SK-N-SH (cell line): ENCODE data around the gene PLA2G4B. TPM values are rescaled to one million over a fixed set of nuclear protein-coding genes. Genes with fewer than 3 reads are reported as not detected.
"Not testable (repeated sequence)": the region's sequence is repeated elsewhere in the genome, so short reads cannot be mapped to it uniquely, and the experiment has no call there.

ENCODE experiments used
- CTCF ChIA-PET: fragments of 300-600, 350-600 bp; formaldehyde crosslinking; extraction: SDS; loops from one replicate; lab custom pipeline; 2021; lab: Yijun Ruan, JAX
- POLR2A ChIA-PET: fragments of 350-600 bp; sonication (Branson Sonifier 250); formaldehyde crosslinking; extraction: SDS; loops from one replicate; lab custom pipeline; 2020; ENCODE audit warnings: antibody characterized with exemption, inconsistent platforms; lab: Yijun Ruan, JAX
- DNase-seq: peaks from one replicate; pipeline ENCODE4 v3.0.0; 2012
- H2AFZ ChIP-seq: fragments of 200-600 bp; sonication (generic); 2 replicates; pipeline ENCODE4 v1.8.1; 2016; ENCODE audit warnings: antibody characterized with exemption, mild to moderate bottlenecking, low read depth
- H3F3A ChIP-seq: fragments of 200-600 bp; sonication (generic); replicated peaks from 2 replicates; pipeline ENCODE3; 2016; ENCODE audit warnings: antibody characterized with exemption, mild to moderate bottlenecking; ENCODE audit not compliant: insufficient read depth
- H3K27ac ChIP-seq, 2 experiments: fragments of 200-500 bp in 1 of 2; fragments of 200-600 bp in 1 of 2; sonication (Bioruptor generic) in 1 of 2; sonication (generic), shearing (Covaris generic) in 1 of 2; 2 replicates each; pipeline versions ENCODE4 v1.5.1 to v1.6.1; 2014 to 2016; ENCODE audit warnings: low read depth in 2 of 2, inconsistent platforms in 1 of 2, low read length in 1 of 2, mild to moderate bottlenecking in 1 of 2, mixed read lengths in 1 of 2
- H3K27me3 ChIP-seq: fragments of 200-600 bp; sonication (generic), shearing (Covaris generic); 2 replicates; pipeline ENCODE4 v1.6.1; 2016; ENCODE audit warnings: mixed run types; ENCODE audit not compliant: insufficient read depth
- H3K36me3 ChIP-seq, 2 experiments: fragments of 200-500 bp in 1 of 2; fragments of 200-600 bp in 1 of 2; sonication (Bioruptor generic) in 1 of 2; sonication (generic) in 1 of 2; replicated peaks in 1 of 2; 2 replicates each; pipeline versions ENCODE3 to v1.5.1; 2014 to 2016; ENCODE audit warnings: low read length in 1 of 2, mild to moderate bottlenecking in 1 of 2; ENCODE audit not compliant: insufficient read depth in 2 of 2, control insufficient read depth in 1 of 2
- H3K4me1 ChIP-seq, 2 experiments: fragments of 200-500 bp in 1 of 2; fragments of 200-600 bp in 1 of 2; sonication (Bioruptor generic) in 1 of 2; sonication (generic), shearing (Covaris generic) in 1 of 2; 2 replicates each; pipeline versions ENCODE4 v1.5.1 to v1.6.1; 2014 to 2016; ENCODE audit warnings: low read depth in 1 of 2, low read length in 1 of 2, mixed run types in 1 of 2; ENCODE audit not compliant: insufficient read depth in 2 of 2, control insufficient read depth in 1 of 2
- H3K4me2 ChIP-seq: fragments of 200-600 bp; sonication (generic), shearing (Covaris generic); 2 replicates; pipeline ENCODE4 v1.6.1; 2017; ENCODE audit warnings: mixed run types
- H3K4me3 ChIP-seq, 2 experiments: fragments of 200-500 bp in 1 of 2; fragments of 200-600 bp in 1 of 2; sonication (Bioruptor generic) in 1 of 2; sonication (generic), shearing (Covaris generic) in 1 of 2; 2 replicates each; pipeline versions ENCODE4 v1.5.1 to v1.8.1; 2014 to 2016; ENCODE audit warnings: low read depth in 2 of 2, inconsistent platforms in 1 of 2, low read length in 1 of 2, mild to moderate bottlenecking in 1 of 2, mixed read lengths in 1 of 2, moderate library complexity in 1 of 2
- H3K79me2 ChIP-seq: fragments of 200-600 bp; sonication (generic); 2 replicates; pipeline ENCODE4 v1.8.1; 2017; ENCODE audit warnings: mild to moderate bottlenecking; ENCODE audit not compliant: insufficient read depth
- H3K9ac ChIP-seq: fragments of 200-600 bp; sonication (generic); 2 replicates; pipeline ENCODE4 v1.6.1; 2017; ENCODE audit warnings: mixed run types
- H3K9me2 ChIP-seq: fragments of 200-600 bp; sonication (generic); 2 replicates; pipeline ENCODE4 v1.6.1; 2017; ENCODE audit warnings: mixed run types
- H3K9me3 ChIP-seq: fragments of 200-600 bp; sonication (generic); 2 replicates; pipeline ENCODE4 v1.6.1; 2017; ENCODE audit warnings: mixed run types, mild to moderate bottlenecking, moderate library complexity
- H4K20me1 ChIP-seq: fragments of 200-600 bp; sonication (generic); 2 replicates; pipeline ENCODE4 v1.6.1; 2017; ENCODE audit warnings: mild to moderate bottlenecking, mixed run types; ENCODE audit not compliant: insufficient read depth
- FOXJ3 ChIP-seq: sonication (generic); formaldehyde crosslinking; IDR thresholded peaks from 2 replicates; pipeline ENCODE4 v1.5.1; 2020; ENCODE audit warnings: mild to moderate bottlenecking, missing genetic modification reagents
- FOXM1 ChIP-seq: IDR thresholded peaks from 2 replicates; pipeline ENCODE4 v1.4.0; 2012; ENCODE audit warnings: low read depth, mild to moderate bottlenecking
- RCOR1 ChIP-seq: fragments of 150-350 bp; IDR thresholded peaks from 2 replicates; pipeline ENCODE4 v1.6.1; 2017; ENCODE audit warnings: antibody characterized with exemption, low read length
- RFX5 ChIP-seq: IDR thresholded peaks from 2 replicates; pipeline ENCODE4 v1.6.1; 2012; ENCODE audit warnings: mild to moderate bottlenecking, improper control_type of control experiment, low read length
- YY1 ChIP-seq: IDR thresholded peaks from 2 replicates; pipeline ENCODE4 v1.4.0; 2012; ENCODE audit warnings: low read depth, mild to moderate bottlenecking
- WGBS: methylation state at CpG from one replicate; pipeline ENCODE4 v1.1.6; 2017; ENCODE audit warnings: low lambda C conversion rate; 5-methylcytosine and 5-hydroxymethylcytosine counted together
- polyA plus RNA-seq, 3 experiments: library from polyadenylated mRNA; depleted of rRNA; stranded (reverse); fragments of >200 nt; gene quantifications; 2 replicates each; pipeline ENCODE4 v1.2.3, GENCODE V29; 2012
- TF ChIP-seq, protein P1 (sequence below): fragments of 150-350 bp; IDR thresholded peaks from 2 replicates; pipeline ENCODE4 v1.6.1; 2017; ENCODE audit warnings: antibody characterized with exemption, low read length, low read depth, borderline replicate concordance
- TF ChIP-seq, protein P2 (sequence below): IDR thresholded peaks from 2 replicates; pipeline ENCODE4 v1.6.1; 2012; ENCODE audit warnings: mild to moderate bottlenecking, low read depth, low read length, moderate library complexity

The PLA2G4B gene
- polyA plus RNA-seq, 1 of the 3 experiments (the other 2 are of a cell fraction) = 5.3 TPM

DNA sequence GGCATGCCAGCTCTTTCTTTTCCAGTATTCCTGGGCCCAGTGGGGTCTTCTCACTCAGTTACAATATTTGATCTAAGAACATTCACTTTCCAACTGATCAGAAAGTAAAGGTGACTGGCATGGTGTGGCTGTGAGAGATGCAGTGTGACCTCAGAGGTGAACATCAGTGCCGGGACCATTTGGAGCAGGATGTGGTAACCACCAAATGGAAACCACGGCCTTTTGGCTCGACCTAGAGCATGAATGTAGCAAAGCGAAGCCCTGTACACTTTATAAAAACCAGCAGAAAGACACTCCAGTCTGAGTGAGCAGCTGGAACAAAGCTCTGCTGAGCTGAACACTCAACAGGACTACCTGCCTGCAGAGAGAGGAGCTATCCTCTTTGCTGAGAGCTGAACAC is 7.4 kb upstream of the PLA2G4B start:
- 96% methylated on average over 4 of the region's 4 CpGs for WGBS
- H3K27me3 ChIP-seq = not testable (repeated sequence)
- POLR2A ChIA-PET = interaction anchor here (1.0 kb wide), 1 partner anchor 13 kb away, joined by 3 read pairs; no protein-coding TSS in a partner anchor

DNA sequence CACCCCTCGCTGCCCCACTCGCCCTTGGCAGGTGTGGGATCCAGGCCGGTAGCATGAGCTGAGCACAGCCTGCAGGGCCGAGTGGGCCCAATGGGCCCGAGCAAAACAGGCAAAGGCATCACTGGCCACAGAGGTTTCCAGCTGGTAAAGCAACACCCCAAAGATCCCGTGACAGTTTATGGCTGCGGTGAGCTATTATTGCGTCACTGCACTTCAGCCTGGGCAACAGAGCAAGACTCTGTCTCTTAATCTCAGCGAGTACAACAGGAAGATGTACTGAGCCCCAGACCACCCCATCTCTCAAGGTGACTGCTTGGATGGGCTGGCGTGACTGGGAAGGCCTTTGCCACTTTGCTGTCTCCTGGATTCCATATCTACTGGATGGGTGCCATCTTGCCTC is 6.4 kb upstream of the PLA2G4B start:
- 85% methylated on average over 6 of the region's 10 CpGs for WGBS
- no peak overlapping the region for H2AFZ ChIP-seq
- ChIA-PET CTCF (interaction anchor here (1.1 to 3.1 kb wide), 3 partner anchors 21 to 73 kb away, joined by 4 to 16 read pairs (median 4); no protein-coding TSS in a partner anchor), POLR2A (interaction anchor here (1.0 kb wide), 1 partner anchor 12 kb away, joined by 3 read pairs; no protein-coding TSS in a partner anchor)
- DNase-seq = no peak
- H4K20me1 ChIP-seq = no peaks in the 10 kb centered on the region
- TF ChIP-seq FOXJ3 (no peak), RFX5 (no peak), YY1 (no peak), RCOR1 (no peak), FOXM1 (no peak)
- TF ChIP-seq, protein P1, sequence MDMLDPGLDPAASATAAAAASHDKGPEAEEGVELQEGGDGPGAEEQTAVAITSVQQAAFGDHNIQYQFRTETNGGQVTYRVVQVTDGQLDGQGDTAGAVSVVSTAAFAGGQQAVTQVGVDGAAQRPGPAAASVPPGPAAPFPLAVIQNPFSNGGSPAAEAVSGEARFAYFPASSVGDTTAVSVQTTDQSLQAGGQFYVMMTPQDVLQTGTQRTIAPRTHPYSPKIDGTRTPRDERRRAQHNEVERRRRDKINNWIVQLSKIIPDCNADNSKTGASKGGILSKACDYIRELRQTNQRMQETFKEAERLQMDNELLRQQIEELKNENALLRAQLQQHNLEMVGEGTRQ = no peak
- TF ChIP-seq, protein P2, sequence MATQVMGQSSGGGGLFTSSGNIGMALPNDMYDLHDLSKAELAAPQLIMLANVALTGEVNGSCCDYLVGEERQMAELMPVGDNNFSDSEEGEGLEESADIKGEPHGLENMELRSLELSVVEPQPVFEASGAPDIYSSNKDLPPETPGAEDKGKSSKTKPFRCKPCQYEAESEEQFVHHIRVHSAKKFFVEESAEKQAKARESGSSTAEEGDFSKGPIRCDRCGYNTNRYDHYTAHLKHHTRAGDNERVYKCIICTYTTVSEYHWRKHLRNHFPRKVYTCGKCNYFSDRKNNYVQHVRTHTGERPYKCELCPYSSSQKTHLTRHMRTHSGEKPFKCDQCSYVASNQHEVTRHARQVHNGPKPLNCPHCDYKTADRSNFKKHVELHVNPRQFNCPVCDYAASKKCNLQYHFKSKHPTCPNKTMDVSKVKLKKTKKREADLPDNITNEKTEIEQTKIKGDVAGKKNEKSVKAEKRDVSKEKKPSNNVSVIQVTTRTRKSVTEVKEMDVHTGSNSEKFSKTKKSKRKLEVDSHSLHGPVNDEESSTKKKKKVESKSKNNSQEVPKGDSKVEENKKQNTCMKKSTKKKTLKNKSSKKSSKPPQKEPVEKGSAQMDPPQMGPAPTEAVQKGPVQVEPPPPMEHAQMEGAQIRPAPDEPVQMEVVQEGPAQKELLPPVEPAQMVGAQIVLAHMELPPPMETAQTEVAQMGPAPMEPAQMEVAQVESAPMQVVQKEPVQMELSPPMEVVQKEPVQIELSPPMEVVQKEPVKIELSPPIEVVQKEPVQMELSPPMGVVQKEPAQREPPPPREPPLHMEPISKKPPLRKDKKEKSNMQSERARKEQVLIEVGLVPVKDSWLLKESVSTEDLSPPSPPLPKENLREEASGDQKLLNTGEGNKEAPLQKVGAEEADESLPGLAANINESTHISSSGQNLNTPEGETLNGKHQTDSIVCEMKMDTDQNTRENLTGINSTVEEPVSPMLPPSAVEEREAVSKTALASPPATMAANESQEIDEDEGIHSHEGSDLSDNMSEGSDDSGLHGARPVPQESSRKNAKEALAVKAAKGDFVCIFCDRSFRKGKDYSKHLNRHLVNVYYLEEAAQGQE = no peak
- H3K36me3 ChIP-seq = peaks cover 0 to 5% of the 10 kb centered on the region in 2 experiments
- no peak overlapping the region for H3K27ac ChIP-seq
- H3K4me2 ChIP-seq = no peak overlapping the region
- H3K4me1 ChIP-seq = peaks cover 3 to 7% of the 10 kb centered on the region in 2 experiments; a peak in 3 of 4 replicates
- H3K79me2 ChIP-seq = no peaks in the 10 kb centered on the region
- H3K9me3 ChIP-seq = no peaks in the 10 kb centered on the region
- no peaks in the 10 kb centered on the region for H3K27me3 ChIP-seq
- no peak overlapping the region for H3K9ac ChIP-seq
- H3K9me2 ChIP-seq = no peaks in the 10 kb centered on the region
- H3F3A ChIP-seq = no peaks in the 10 kb centered on the region
- no peak overlapping the region for H3K4me3 ChIP-seq

More for the DNA sequence above, 7.4 kb upstream of the PLA2G4B start:
- H3F3A ChIP-seq, H4K20me1 ChIP-seq, H3K9ac ChIP-seq, H3K27ac ChIP-seq, H3K9me3 ChIP-seq, H2AFZ ChIP-seq, H3K4me1 ChIP-seq, H3K9me2 ChIP-seq, H3K4me2 ChIP-seq, H3K79me2 ChIP-seq, H3K36me3 ChIP-seq, H3K4me3 ChIP-seq, DNase-seq: not testable (repeated sequence)
- CTCF ChIA-PET = interaction anchor here (1.1 to 3.1 kb wide), 3 partner anchors 20 to 273 kb away, joined by 3 to 16 read pairs (median 4); no protein-coding TSS in a partner anchor
